HG03354 (cell line): ENCODE results near the gene KAZALD1.

Source experiments
- ATAC-seq: cut with Tn5 transposase; IDR thresholded peaks from one replicate; pipeline ENCODE4 v1.9.1; 2021; ENCODE audit warnings: mild to moderate bottlenecking; ENCODE audit not compliant: unreplicated experiment, poor library complexity, severe bottlenecking

KAZALD1 gene

DNA sequence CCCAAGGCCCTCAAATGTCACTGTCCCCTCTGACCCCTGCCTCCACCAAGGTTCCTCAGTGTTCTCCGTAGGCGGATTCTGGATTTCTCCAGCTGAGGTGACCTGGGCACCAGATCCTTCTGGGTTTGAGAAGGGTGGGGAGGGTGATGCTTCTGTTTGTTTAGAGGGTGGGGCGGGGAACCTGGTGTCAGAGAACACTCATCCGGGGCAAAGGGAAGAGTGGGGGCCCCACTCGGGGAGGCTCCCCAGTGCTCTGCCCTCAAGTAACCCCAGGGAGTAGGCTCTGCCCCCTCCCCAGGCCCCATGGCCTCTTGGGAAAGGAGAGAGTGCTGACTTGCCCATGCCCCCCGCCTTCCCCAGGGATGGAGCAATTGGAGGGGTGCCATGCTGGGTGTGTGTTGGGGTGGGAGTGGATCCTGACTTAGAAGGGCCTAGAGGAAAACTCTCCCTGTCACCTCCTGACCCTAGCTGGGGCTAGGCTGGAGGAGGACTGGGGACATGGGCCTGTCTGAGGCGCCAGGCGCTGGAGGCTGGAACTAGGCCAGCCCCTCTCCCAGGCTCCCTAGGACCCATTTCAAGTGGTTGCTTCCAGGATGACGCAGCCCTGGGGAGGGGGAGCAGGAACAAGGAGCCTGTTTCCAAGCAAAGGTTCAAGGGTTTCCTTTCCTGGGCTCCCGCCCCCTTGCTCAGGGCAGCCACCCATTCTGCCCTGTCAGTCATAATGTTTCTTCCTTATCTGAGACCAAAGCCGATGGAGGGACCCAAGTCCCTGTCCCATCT, 27.9 kb downstream of the KAZALD1 start:
- ATAC-seq = no peak

DNA sequence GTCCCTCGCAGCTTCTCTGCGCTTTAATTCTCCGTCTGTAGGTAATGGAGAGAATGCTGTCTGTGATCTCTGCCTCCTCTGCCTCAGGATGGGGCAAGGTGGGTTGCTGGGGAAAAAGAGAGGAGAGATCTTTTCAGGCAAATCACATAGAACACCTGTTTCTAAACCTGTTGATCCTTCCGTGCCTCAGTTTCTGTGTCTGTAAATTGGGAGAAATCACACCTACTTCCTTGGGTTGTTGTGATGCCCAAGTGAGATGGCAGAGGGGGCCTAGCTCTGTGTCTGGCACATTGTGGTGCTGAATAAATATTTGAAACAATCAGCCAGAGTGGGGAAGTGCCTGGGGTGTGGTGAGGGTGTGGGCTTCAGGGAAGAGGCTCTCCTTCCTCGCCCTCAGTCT, 28.8 kb downstream of the KAZALD1 start:
- ATAC-seq = no peak

DNA sequence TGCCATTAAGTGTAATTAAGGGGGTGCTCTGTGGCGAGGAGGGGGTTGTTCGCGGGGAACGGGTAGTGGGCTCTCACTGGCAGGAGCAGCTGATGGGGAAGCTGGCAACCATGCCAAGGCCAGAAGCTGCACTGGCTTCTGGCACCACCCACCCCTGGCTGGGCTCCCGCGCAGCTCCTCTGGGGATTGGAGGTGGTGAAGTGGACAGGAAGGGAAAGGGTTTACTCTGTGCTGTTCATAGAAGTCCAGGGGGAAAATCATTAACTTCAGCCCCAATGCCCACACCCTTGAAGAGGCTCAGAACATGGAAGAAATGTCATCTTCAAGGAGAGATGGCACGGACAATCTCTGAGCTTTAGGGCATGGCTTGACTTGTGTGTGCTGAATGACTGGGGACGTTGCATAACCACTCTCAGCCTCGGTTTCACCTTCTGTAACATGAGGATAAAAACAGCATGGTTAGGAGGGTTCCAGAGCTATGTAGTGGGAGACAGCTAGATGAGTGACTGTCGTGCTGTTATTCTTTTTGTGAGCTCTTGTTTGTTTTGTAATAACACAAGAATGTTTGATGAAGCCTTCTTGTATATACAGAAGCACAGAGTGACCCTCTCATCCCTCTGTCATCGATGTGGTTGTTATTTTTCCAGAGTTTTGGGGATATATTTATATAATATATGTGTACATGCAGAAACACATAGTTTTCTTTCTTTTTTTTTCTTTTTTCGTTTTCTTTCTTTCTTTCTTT, 29.9 kb downstream of the KAZALD1 start:
- ATAC-seq = no peak

DNA sequence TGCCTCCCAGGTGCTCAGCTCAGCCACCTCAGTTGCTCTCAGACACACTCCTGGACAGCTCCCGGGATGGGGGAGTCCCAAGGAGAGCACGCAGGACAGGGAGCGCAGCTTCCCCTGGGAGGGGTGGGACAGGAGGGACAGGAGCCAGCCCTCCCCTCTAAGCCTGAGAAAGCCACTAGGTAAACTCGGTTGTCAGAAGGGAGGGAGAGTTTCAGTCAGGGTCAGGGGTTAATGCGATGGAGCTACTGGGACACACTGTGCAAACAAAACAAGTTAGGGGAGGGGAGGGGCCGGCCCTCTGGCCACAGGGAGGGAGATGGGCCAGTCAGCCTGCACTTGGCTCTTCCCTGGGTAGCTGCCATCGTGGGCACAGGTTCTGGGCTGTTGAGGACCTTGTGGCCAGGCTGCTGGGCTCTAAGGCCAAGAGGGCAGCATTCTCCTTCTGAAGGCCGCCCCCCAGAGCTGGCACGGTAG, 31.1 kb downstream of the KAZALD1 start:
- ATAC-seq = no peak

DNA sequence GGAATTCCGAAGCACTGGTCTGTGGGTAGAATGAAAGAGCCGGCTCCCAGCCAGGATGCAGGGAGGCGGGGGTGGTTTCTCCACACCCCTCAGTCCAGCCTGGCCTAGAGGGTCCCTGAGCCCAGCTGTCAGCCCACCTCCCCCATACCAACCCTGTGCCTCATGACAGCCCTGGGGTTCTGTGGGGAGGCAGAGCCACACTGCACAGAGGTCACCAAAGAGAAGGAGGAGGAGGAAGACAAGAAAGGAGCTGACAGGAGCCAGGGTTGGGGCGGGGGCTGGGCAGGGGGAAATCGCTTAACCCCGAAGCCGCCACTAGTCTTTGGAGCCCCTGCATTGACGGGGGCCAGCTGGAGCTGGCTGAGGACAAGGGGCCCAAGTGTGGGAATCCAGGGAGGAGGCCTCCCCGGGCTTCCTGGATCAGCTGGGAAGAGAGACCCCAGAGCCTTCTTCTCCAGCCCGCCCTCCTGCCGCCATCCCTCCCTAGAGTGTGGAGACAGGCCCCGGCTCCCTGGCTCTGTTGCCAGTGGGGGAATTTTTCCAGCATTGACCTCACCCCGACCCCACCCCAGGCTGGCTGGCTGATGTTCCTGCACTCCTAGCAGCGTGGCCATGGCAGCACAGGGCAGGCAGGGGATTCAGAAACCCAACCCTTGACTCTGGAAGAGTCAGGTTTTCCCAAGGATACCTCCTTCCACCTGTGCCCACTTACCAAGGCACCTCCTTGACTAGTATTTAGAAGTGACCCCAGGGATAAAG, 32.5 kb downstream of the KAZALD1 start:
- no peak for ATAC-seq

DNA sequence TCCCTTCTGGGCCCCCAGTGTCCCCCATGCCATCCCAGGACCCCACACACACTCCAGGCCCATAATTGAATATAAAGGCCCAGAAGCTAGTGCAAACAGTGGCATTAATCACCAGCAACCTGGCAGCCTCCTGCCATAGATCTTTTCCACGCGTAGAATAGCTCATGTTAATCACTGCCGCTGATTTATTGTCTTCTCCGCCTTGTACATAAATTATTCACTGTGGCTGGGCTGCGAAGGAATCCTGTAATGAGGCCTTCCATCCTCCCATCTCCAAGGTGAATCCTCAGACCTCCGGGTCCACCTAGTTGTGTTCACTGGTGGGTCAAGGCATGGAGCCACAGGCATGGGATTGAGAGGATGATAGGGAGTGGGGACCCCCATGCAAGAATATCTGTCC, 33.2 kb downstream of the KAZALD1 start:
- ATAC-seq = no peak

DNA sequence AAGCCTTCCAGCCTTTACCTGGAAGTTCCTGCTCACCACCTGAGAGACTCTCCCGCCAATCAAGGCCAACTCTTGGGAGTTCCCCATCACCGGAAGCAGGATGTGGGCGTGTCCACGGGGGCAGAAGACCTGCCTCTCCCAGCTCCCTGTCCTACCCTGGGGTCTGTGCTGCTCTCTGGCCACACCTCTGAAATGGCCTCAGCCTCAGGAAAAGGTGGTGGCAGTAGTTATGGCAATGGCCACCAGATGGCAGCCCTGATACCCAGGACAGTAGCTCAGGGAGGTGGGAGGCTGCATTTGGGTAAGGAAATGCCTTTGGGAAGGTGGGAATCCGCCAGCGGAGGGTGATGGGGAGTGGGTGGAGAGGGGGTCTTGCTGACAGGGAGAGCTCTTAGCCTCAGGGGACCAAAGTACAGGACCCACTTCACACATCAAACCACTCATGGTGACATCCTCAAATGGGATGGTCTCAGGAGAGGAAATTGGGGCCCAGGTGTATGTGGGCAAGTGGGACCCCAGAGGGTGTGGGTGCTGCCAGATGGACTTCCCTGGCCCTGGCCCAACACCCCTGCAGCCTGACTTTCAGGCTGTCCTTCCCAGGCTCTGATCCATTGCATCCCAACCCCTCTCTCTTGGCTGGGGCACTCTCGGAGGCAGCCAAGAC, 33.9 kb downstream of the KAZALD1 start:
- ATAC-seq = peak; percentile 77

DNA sequence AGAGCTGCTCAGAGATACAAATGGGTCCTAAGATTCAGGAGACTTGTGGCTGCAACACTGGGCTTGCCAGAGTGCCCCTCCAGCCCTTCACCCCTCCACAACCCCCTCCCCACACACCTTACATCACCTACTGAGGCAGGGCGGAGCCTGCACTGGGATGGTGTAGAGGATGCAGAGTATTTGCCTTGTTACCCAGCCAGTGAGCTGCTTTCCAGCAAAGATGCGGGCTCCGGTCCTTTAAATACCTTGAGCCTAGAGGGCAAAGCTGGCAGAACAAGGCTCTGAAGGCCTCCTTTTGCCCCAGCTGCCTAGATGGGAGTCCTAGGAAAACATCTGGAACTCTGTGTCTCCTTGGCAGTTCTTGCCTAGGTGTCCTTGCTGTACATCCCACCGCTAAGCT, 34.6 kb downstream of the KAZALD1 start:
- ATAC-seq = no peak

DNA sequence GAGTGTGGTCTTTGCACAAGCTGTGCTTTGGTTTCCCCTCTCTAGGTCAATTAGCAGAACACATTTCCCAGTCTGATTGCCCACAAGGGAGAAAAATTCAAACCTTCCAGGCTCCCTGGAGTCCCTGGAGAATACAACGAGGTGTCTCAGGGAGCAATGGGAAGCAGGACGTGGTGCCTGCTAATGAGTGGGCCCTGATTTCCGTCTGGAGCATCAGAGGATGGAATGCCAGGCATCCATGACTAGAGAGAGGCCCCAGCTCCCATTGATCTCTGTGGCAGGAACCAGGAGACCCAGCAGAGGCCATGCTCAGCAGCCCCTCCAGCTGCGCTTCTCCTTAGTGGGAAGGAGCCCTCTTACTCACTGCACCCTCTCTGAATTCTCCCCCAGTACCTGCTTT, 36.1 kb downstream of the KAZALD1 start:
- ATAC-seq = no peak

DNA sequence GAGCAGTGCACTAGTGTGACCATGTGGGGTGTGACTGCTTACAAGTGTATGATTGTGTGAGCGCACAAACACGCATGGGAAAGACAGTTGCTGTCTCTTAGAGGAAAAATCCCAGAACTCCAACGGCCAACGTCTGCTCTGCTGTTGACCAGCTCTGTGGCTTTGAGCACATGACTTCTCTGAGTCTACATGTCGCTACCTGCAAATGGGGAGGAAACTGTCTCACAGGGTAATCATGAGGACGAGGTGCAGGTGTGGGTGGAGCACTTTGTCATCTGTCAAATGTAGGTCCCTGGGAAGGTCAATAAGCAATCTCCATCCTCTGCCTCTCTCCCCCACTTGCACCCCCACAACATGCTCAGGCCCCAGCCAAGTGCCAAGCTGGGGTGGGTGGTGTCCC, 38.1 kb downstream of the KAZALD1 start:
- ATAC-seq = no peak

DNA sequence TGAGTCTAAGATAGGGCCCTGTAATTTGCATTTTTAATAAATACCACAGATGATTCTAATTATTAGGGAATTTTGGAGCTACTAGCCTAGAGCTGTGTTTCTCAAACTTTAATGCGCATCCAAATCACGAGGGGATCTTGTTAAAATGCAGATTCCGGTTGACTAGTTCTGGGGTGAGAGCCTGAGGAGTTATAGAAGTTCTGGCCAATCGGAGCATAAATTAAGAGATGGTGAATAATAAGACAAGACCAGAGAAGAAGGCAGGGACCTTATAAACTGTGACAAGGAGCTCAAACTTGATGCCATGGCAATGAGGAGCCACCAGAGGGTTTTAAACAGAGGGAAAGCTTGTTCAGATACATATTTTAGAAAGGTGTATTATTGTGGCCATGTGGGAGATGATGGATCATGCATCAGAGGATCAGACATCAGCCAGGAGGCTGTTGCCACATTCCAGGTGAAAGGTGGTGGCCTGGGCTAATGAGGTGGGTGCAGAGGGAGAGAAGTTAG, 39.6 kb downstream of the KAZALD1 start:
- no peak for ATAC-seq

DNA sequence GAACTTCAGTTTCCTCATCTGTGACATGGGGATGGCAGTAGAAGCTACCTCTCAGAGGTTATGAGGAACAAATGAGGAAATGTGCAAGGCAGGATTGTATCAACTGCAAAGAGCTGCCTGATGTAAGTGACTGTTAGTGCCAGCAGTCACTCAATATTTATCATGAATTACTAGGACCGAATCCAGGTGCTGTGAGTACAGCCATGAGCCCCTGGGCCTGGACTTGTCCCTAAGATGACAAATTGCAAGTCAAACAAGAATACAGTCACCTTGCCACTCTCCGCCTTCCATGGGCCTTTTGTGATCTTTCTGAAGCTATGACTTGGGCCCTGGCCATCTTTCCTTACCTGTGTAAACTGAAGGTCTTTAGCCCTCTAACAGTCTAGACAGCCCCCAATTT, 41.6 kb downstream of the KAZALD1 start:
- no peak for ATAC-seq

DNA sequence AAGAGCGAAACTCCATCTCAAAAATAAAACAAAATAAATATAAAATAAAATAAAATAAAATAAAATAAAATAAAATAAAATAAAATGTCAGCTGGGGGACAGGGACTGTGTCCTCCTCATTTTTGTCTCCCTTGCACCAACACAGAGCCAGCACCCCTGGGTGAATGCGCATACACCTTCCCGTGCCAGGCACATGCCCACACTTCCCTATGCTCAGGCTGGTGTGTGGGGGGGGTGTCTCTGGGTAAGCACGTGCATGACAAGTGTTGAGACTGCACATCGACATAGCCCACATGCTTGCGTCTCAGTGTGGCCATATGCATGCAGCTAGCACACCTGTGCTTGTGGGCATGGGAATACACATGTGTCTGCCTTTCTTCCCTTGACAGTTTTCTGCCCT, 44.6 kb downstream of the KAZALD1 start:
- ATAC-seq = no peak

DNA sequence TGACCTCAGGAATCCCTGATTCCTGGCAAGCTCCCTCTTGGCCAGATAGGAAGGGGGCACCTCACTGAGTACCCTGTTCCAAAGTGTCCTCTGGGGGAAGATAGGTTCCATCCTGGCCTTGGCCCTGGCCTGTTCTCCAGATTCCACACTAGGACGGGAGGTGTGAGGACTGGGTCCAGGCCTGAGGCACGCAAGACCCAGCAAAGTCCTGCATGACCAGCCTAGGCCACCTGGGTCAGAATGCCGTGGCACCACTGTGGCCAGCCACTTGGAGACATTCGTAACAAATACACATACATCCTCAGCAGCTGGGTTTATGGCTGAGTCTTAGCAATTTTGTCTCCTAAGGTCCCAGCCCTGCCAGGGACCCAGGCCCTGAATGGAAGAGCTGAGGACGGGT, 46.0 kb downstream of the KAZALD1 start:
- no peak for ATAC-seq

DNA sequence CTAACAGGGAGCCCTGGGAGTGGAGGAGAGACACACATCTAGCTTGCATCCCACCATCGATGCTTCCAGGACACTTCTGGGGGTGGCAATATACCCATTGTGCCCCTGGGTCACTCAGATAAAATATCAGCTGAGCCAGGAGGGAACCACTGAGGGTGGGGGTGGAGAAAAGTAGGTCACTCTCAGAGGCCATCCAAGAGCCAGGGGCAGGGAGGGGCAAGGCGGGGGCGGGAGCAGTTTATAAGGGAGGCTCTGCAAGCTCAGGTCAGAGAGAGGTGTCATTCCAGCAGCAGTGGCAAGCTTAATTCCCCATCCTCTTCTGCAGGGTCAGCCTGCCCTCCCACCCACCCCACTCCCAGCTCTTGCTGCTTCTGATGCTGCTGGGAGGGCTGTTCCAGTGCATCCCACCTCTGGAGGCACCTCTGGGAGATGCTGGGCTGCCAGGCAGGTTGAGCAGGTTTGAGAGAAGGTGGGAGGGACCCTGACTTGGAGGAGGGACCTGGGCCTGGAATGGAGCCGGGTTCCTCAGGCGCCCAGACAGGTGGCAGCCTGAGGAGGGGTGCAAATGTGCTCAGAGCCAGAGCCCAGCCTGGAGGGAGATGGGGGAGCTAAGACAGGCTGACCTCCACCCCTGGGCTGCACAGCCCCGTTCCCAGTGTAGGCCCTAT, 49.2 kb downstream of the KAZALD1 start:
- ATAC-seq = no peak

DNA sequence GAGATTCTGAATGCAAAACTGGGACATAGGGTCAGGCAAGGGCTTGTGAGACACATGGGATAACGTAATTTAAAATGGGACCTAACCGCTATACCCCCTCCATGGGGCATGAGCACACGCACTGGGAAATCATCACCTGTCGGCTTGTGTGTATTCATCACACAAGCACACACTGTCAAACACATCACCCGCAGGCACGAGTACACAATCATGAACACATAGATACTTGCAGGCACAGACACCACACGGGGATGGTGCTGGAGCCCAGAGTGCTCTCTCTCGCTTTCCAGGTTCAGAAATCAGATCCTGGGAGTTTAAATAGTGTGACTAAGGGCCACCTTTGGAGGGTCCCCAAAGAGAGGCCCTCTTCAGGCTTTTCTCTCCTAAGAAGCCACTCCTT, 49.8 kb downstream of the KAZALD1 start:
- ATAC-seq = no peak

DNA sequence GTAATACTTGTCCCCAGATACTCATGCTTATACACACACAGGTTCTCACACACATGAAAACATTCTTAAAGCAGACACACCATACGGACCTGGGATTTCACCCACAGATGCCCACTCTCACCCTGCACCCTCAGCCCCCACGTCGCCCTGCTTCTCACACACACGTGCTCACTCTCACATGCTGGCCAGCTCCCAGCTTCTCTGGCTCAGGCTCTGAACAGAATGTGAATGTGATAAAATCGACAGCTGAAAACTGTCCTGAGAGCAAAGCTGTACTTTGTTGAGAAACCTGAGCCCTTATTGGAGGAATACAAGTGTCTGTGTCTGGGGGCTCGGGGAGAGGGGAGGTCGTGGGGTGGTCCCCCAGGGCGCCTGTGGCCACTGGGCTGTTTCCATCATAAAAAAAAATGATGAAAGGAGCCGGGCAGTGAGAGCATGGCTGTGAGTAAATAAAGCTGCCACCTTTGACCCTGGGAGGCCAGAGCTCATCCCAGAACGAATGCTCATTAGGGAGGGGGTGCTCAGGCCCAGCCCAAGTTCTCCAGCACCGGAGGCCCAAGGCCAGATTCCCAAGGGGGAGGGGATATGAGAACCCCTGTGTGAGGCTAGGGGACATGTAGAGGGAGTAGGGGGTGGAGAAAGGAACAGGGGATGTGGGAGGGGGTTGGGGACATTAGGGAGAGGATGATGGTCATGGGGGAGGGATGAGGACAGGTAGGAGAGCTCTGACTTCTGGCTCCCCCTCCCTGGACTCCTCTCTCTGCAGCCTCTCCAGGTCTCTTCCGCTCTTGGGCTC, 51.2 kb downstream of the KAZALD1 start:
- no peak for ATAC-seq

DNA sequence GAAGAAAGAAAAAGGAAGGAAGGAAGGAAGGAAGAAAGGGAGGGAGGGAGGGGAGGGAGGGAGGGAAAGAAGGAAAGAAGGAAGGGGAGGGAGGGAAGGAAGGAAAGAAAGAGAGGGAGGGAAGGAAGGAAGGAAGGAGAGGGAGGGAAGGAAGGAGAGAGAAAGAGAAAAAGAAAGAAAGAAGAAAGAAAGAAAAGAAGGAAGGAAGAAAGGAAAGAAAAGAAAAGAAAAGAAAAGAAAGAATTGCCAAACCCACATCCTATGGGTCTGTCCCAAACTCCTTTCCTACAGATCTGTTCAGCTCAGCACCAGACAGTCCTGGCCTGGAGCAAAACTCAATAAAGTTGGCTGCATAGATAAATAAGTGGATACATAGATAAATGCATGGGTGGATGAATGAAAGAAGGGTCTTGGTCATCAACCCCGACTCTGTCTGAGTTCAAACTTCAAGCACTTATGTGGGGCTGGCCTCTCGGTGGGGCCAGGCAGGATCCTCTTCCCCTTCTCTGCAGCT, 52.2 kb downstream of the KAZALD1 start:
- ATAC-seq = no peak
